Measurements from ENCODE around the gene GABARAP.

DNA sequence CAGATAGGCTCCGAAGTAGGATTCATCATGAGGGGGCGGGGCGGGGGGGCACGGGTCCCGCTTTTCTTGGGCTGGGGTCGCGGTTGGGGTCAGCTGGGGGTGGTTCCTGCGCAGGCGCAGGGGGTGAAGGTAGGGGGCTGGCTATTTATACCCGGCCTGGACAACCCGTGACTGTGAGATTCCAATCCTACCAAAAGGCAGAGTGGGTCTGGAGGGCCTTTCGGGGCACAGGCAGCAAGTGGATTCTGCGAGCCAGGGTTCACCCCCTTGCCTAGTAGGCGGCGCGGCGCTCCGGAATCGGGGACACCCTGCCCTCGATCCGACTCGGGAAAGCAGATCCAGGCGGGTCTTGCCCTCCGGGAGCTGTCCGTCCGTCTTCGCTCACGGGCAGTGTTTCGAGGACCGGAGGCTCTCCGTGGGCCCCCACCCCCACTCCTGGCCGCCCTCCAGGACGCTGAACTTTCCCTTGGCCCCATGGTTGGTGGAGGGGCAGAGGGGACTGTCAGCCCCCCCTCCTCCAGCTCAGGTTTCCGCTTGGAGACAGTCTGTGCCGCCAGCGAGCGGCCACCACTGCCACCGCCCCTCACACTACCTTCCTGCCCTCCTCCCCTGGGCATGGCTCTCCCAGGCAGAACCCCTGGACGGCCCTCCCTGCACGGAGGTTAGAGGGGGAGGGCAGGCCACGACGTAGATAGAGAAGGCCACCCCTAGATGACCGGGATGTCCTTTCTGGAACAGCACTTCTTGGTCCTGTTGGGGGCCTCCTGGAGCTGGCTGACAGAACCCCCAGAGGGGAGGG lies 39.9 kb upstream of the GABARAP start:
- TF ChIP-seq, protein P1, sequence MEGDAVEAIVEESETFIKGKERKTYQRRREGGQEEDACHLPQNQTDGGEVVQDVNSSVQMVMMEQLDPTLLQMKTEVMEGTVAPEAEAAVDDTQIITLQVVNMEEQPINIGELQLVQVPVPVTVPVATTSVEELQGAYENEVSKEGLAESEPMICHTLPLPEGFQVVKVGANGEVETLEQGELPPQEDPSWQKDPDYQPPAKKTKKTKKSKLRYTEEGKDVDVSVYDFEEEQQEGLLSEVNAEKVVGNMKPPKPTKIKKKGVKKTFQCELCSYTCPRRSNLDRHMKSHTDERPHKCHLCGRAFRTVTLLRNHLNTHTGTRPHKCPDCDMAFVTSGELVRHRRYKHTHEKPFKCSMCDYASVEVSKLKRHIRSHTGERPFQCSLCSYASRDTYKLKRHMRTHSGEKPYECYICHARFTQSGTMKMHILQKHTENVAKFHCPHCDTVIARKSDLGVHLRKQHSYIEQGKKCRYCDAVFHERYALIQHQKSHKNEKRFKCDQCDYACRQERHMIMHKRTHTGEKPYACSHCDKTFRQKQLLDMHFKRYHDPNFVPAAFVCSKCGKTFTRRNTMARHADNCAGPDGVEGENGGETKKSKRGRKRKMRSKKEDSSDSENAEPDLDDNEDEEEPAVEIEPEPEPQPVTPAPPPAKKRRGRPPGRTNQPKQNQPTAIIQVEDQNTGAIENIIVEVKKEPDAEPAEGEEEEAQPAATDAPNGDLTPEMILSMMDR (IDR thresholded peaks at IDR 0.05; ENCODE audit: low read depth, low read length, poor library complexity, severe bottlenecking): no peak
- TF ChIP-seq EZH2phosphoT487 (IDR thresholded peaks at IDR 0.05; ENCODE audit: borderline replicate concordance, low read length): no peak

Data from DOHH2 (cell line).